KMS-11 (cell line): ENCODE measurements around the gene ATP5PO.
"Not testable (repeated sequence)": the region's sequence is repeated elsewhere in the genome, so short reads cannot be mapped to it uniquely, and the experiment has no call there.

Experiments used
- H2AFZ ChIP-seq: fragments of 200-600 bp; sonication (generic); 2 replicates; pipeline ENCODE4 v1.6.1; 2016; ENCODE audit warnings: antibody characterized with exemption, mixed run types, low read depth
- H3K27ac ChIP-seq: fragments of 200-600 bp; sonication (generic); 2 replicates; pipeline ENCODE4 v1.6.1; 2016; ENCODE audit warnings: mild to moderate bottlenecking, mixed run types
- H3K27me3 ChIP-seq: fragments of 200-600 bp; sonication (generic); 2 replicates; pipeline ENCODE4 v1.6.1; 2017; ENCODE audit warnings: mild to moderate bottlenecking, low read depth, mixed run types, moderate library complexity; ENCODE audit not compliant: insufficient read depth
- H3K36me3 ChIP-seq: fragments of 200-600 bp; sonication (generic); 2 replicates; pipeline ENCODE4 v1.6.1; 2017; ENCODE audit warnings: mild to moderate bottlenecking, mixed run types; ENCODE audit not compliant: insufficient read depth
- H3K4me1 ChIP-seq: fragments of 200-600 bp; sonication (generic); 2 replicates; pipeline ENCODE4 v1.6.1; 2016; ENCODE audit warnings: mild to moderate bottlenecking, low read depth, mixed run types; ENCODE audit not compliant: poor library complexity, severe bottlenecking
- H3K4me2 ChIP-seq: fragments of 200-600 bp; sonication (generic); 2 replicates; pipeline ENCODE4 v1.7.0; 2016; ENCODE audit warnings: mild to moderate bottlenecking, mixed run types
- H3K4me3 ChIP-seq: fragments of 200-600 bp; sonication (generic); IDR thresholded peaks from 2 replicates; pipeline ENCODE4 v1.6.1; 2017; ENCODE audit warnings: low read depth, low read length, mixed read lengths; ENCODE audit not compliant: insufficient read depth
- H3K79me2 ChIP-seq: fragments of 200-600 bp; sonication (generic); 2 replicates; pipeline ENCODE4 v1.6.1; 2016; ENCODE audit warnings: low read depth, mixed run types; ENCODE audit not compliant: insufficient read depth
- H3K9ac ChIP-seq: fragments of 200-600 bp; sonication (generic); 2 replicates; pipeline ENCODE4 v1.6.1; 2016; ENCODE audit warnings: mild to moderate bottlenecking, mixed run types
- H4K20me1 ChIP-seq: fragments of 200-600 bp; sonication (generic); 2 replicates; pipeline ENCODE4 v1.6.1; 2016; ENCODE audit warnings: mild to moderate bottlenecking, mixed run types; ENCODE audit not compliant: insufficient read depth
- CTCF ChIP-seq: fragments of 200-600 bp; sonication (generic); conservative IDR thresholded peaks from 2 replicates; pipeline ENCODE4 v1.6.1; 2017; ENCODE audit warnings: low read depth, mild to moderate bottlenecking, antibody characterized with exemption, low read length, moderate library complexity, mixed read lengths

The ATP5PO gene

GRCh38 chr21:33865996-33866575 lies 49.5 kb downstream of the ATP5PO start:
- H4K20me1 ChIP-seq: no peaks in the 10 kb centered on the region
- H3K79me2 ChIP-seq: no peaks in the 10 kb centered on the region
- no peaks in the 10 kb centered on the region for H3K4me1 ChIP-seq
- no peaks in the 10 kb centered on the region; the same call in 1 of the 2 replicates for H3K27me3 ChIP-seq
- H3K27ac ChIP-seq: no peak overlapping the region
- no peak overlapping the region for H3K4me2 ChIP-seq
- no peak for TF ChIP-seq CTCF
- no peak overlapping the region for H3K9ac ChIP-seq
- H3K4me3 ChIP-seq: no peak overlapping the region
- H2AFZ ChIP-seq: no peak overlapping the region
- no peaks in the 10 kb centered on the region for H3K36me3 ChIP-seq

- Histone ChIP-seq H3K4me3 (no peak overlapping the region), H3K9ac (no peak overlapping the region)
Observed at GRCh38 chr21:33865176-33865575, 50.4 kb downstream of the ATP5PO start.

GRCh38 chr21:33864150-33864549 lies 51.5 kb downstream of the ATP5PO start:
- Histone ChIP-seq H3K36me3 (no peaks in the 10 kb centered on the region), H3K27ac (no peak overlapping the region), H3K27me3 (no peaks in the 10 kb centered on the region; the same call in 1 of the 2 replicates), H3K79me2 (no peaks in the 10 kb centered on the region), H3K4me2 (no peak overlapping the region), H4K20me1 (no peaks in the 10 kb centered on the region), H3K9ac (no peak overlapping the region), H2AFZ (no peak overlapping the region), H3K4me1 (no peaks in the 10 kb centered on the region), H3K4me3 (no peak overlapping the region)
- no peak for TF ChIP-seq CTCF

More at GRCh38 chr21:33865176-33865575, 50.4 kb downstream of the ATP5PO start:
- H3K4me1 ChIP-seq: no peaks in the 10 kb centered on the region
- H3K27ac ChIP-seq: no peak overlapping the region
- no peak for TF ChIP-seq CTCF
- no peaks in the 10 kb centered on the region; the same call in 1 of the 2 replicates for H3K27me3 ChIP-seq
- no peaks in the 10 kb centered on the region for H4K20me1 ChIP-seq
- H3K36me3 ChIP-seq: no peaks in the 10 kb centered on the region
- no peak overlapping the region for H3K4me2 ChIP-seq
- no peak overlapping the region for H2AFZ ChIP-seq
- H3K79me2 ChIP-seq: no peaks in the 10 kb centered on the region

GRCh38 chr21:33863191-33863590 lies 52.4 kb downstream of the ATP5PO start:
- H2AFZ ChIP-seq, H3K27ac ChIP-seq, H4K20me1 ChIP-seq, H3K4me1 ChIP-seq, H3K4me2 ChIP-seq, H3K9ac ChIP-seq, H3K36me3 ChIP-seq, H3K79me2 ChIP-seq, H3K4me3 ChIP-seq, H3K27me3 ChIP-seq: not testable (repeated sequence)

- no peak for TF ChIP-seq CTCF
- H3K27ac ChIP-seq: no peak overlapping the region
- no peaks in the 10 kb centered on the region for H4K20me1 ChIP-seq
- no peaks in the 10 kb centered on the region for H3K36me3 ChIP-seq
- no peak overlapping the region for H3K9ac ChIP-seq
- H2AFZ ChIP-seq: no peak overlapping the region
- no peak overlapping the region for H3K4me2 ChIP-seq
- H3K4me1 ChIP-seq: no peaks in the 10 kb centered on the region
- no peaks in the 10 kb centered on the region for H3K79me2 ChIP-seq
- no peaks in the 10 kb centered on the region; the same call in 1 of the 2 replicates for H3K27me3 ChIP-seq
- no peak overlapping the region for H3K4me3 ChIP-seq
Observed at GRCh38 chr21:33861125-33861524, 54.5 kb downstream of the ATP5PO start.
